ENCODE measurements around the gene FAM240B. TPM values are rescaled to one million over a fixed set of nuclear protein-coding genes. Genes with fewer than 3 reads are reported as not detected.

Gene FAM240B
- total RNA-seq, 4 donors from 2014 or later = not detected

- peak; percentile 12 for DNase-seq (ENCODE audit: extremely low spot score)
- H3K27ac ChIP-seq (replicated peaks in 1 of 4) = no peak overlapping the region
- WGBS = 78% methylated on average over 7 of the region's 7 CpGs
- TF ChIP-seq POLR2A (IDR thresholded peaks at IDR 0.05; ENCODE audit: low read depth) (no peak), EP300 (IDR thresholded peaks at IDR 0.05) (no peak), POLR2AphosphoS5 (IDR thresholded peaks at IDR 0.05) (no peak), CTCF (IDR thresholded peaks at IDR 0.05) (no peak)
- no peak overlapping the region for H3K4me3 ChIP-seq
- H3K4me1 ChIP-seq = no peaks in the 10 kb centered on the region
- H3K27me3 ChIP-seq = peaks cover 0 to 5% (median 0%) of the 10 kb centered on the region in 4 donors
- H3K36me3 ChIP-seq = no peaks in the 10 kb centered on the region
- no peaks in the 10 kb centered on the region for H3K9me3 ChIP-seq
- intact Hi-C loops (cut with DNase I) = no loop called here
Measured at GRCh38 chr9:38659538-38659937, 60.4 kb downstream of the FAM240B start.

- no peaks in the 10 kb centered on the region for H3K36me3 ChIP-seq
- 31% methylated on average over 5 of the region's 5 CpGs for WGBS
- intact Hi-C loops (cut with DNase I) = no loop called here
- H3K27me3 ChIP-seq = peaks cover 0 to 5% (median 0%) of the 10 kb centered on the region in 4 donors
- H3K27ac ChIP-seq (replicated peaks in 1 of 4) = no peak overlapping the region
- H3K9me3 ChIP-seq = no peaks in the 10 kb centered on the region
- H3K4me1 ChIP-seq = no peaks in the 10 kb centered on the region
- H3K4me3 ChIP-seq = no peak overlapping the region
- TF ChIP-seq EP300 (IDR thresholded peaks at IDR 0.05) (no peak), POLR2AphosphoS5 (IDR thresholded peaks at IDR 0.05) (no peak)
- peak; percentile 80 for DNase-seq (ENCODE audit: extremely low spot score)
Measured at GRCh38 chr9:38656896-38657295, 63.0 kb downstream of the FAM240B start.

GRCh38 chr9:38652486-38652885 lies 67.4 kb downstream of the FAM240B start:
- peaks cover 0 to 5% (median 0%) of the 10 kb centered on the region in 4 donors for H3K27me3 ChIP-seq
- 72% methylated on average over 7 of the region's 7 CpGs for WGBS
- H3K4me3 ChIP-seq = no peak overlapping the region
- H3K9me3 ChIP-seq = no peaks in the 10 kb centered on the region
- intact Hi-C loops (cut with DNase I) = no loop called here
- H3K27ac ChIP-seq (replicated peaks in 1 of 4) = no peak overlapping the region
- H3K4me1 ChIP-seq = no peaks in the 10 kb centered on the region
- TF ChIP-seq CTCF (IDR thresholded peaks at IDR 0.05) (no peak), POLR2A (IDR thresholded peaks at IDR 0.05; ENCODE audit: low read depth) (no peak), EP300 (IDR thresholded peaks at IDR 0.05) (no peak), POLR2AphosphoS5 (IDR thresholded peaks at IDR 0.05) (no peak)
- peak; percentile 72 for DNase-seq (ENCODE audit: extremely low spot score)
- no peaks in the 10 kb centered on the region for H3K36me3 ChIP-seq

- H3K4me1 ChIP-seq = no peaks in the 10 kb centered on the region
- no peaks in the 10 kb centered on the region for H3K36me3 ChIP-seq
- peaks cover 0 to 5% (median 0%) of the 10 kb centered on the region in 4 donors for H3K27me3 ChIP-seq
- TF ChIP-seq POLR2A (IDR thresholded peaks at IDR 0.05; ENCODE audit: low read depth) = no peak
- no peak for TF ChIP-seq POLR2AphosphoS5 (IDR thresholded peaks at IDR 0.05)
- no peak for TF ChIP-seq EP300 (IDR thresholded peaks at IDR 0.05)
- no peak for TF ChIP-seq CTCF (IDR thresholded peaks at IDR 0.05)
- peak; percentile 50 for DNase-seq (ENCODE audit: extremely low spot score)
- no peaks in the 10 kb centered on the region for H3K9me3 ChIP-seq
- WGBS = 85% methylated on average over 2 of the region's 2 CpGs
- intact Hi-C loops (cut with DNase I) = no loop called here
- H3K4me3 ChIP-seq = no peak overlapping the region
- H3K27ac ChIP-seq (replicated peaks in 1 of 4) = no peak overlapping the region
Measured at GRCh38 chr9:38652044-38652443, 67.9 kb downstream of the FAM240B start.

GRCh38 chr9:38651400-38652042 lies 68.4 kb downstream of the FAM240B start:
- TF ChIP-seq CTCF (IDR thresholded peaks at IDR 0.05) (no peak), POLR2A (IDR thresholded peaks at IDR 0.05; ENCODE audit: low read depth) (no peak), POLR2AphosphoS5 (IDR thresholded peaks at IDR 0.05) (no peak), EP300 (IDR thresholded peaks at IDR 0.05) (no peak)

More at GRCh38 chr9:38651400-38652042, 68.4 kb downstream of the FAM240B start:
- WGBS = 68% methylated on average over 8 of the region's 8 CpGs
- H3K27me3 ChIP-seq = peaks cover 0 to 5% (median 0%) of the 10 kb centered on the region in 4 donors
- no peak overlapping the region for H3K27ac ChIP-seq (replicated peaks in 1 of 4)
- H3K4me3 ChIP-seq = no peak overlapping the region
- H3K36me3 ChIP-seq = no peaks in the 10 kb centered on the region
- intact Hi-C loops (cut with DNase I) = no loop called here
- no peaks in the 10 kb centered on the region for H3K4me1 ChIP-seq
- peak; percentile 64 for DNase-seq (ENCODE audit: extremely low spot score)
- H3K9me3 ChIP-seq = no peaks in the 10 kb centered on the region
